Amniotic stem cell (primary cell): ENCODE results near the gene ZNF436.
"Not testable (repeated sequence)": the region's sequence is repeated elsewhere in the genome, so short reads cannot be mapped to it uniquely, and the experiment has no call there.

Experiments used
- DNase-seq: peaks from one replicate; lab custom pipeline; 2025; lab: John Stamatoyannopoulos, UW

The ZNF436 gene

DNA sequence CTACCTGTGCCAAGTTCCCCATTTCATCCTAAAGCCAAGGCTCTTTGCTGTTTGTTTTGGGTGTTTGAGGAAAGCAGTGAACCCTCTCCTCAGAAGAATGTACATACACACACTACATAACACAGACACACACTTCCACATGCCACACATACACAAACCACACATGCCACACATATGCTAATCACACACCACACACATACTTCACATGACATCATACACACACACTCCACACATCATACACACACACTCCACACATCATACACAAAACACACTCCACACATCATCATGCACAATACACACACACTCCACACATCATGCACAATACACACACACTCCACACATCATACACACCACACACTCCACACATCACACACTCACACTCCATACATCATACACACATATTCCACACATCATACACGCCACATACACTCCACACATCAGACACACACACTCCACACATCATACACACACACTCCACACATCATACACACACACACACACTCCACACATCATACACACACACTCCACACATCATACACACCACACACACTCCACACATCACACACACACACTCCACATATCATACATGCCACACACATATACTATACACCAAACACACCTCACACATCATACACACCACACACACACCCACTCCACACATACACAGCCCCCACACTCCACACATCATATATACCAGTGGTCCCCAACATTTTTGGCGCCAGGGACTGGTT lies 22.7 kb upstream of the ZNF436 start:
- no peak for DNase-seq

DNA sequence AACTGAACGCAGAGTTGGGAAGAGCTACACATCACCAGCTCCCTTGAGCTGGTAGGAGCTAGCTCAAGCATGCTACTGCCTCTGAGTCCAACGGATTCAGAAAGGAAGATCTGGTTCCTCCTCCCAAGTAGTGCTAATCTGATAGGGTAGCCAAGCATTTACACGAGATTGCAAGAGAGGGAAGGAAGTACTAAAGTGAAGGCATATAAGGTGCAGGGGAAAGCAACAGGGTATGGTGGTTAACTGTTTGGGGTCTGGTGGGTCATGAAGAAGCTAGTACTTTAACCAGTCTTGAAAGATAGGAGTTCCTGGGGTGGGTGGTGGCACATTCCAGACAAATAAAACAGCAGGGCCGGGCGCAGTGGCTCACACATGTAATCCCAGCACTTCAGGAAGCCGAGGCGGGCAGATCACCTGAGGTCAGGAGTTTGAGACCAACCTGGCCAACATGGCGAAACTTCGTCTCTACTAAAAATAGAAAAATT lies 20.2 kb upstream of the ZNF436 start:
- DNase-seq = no peak

DNA sequence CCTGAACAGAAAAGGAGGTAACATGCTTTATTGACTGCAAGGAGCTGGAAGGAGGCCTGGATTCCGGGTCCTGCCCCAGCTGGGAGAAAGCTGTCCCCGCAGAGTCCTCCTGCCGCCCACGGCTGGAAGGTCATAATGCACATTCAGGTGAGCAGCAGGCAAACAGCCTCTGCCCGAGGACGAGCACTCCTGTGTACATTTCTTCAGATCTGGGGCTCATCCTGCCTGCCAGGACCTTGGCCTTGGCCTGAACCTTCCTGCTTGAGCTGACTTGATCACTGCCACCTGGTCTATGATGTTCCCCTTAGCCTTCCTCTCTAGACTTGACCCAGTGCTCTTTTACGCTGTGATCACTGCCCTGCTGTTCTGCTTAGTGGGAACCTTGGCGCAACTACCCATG lies 17.9 kb upstream of the ZNF436 start:
- no peak for DNase-seq

DNA sequence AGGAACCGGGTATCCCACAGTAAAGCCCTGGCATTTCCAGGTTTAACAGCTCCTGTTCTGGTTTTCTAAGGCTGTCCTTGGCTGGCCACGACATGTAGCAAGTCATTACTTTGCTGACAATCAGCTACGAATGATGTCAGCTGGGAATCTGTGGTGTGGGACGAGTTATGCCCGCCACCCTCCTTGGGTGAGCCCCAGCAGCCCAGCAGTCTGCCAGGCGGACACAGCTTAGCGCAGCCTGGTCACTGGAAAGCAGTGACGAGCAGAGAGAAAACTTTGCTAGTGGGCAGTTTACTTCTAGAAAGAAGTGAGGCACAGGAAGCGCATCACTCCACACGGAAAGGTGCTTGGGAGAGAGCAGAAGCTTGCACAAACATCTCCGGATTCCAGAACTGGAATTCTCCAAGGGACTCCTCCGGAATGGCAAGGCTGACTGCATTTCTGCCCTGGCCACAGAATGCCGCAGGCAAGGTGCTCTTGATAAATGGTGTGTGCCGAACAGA lies 15.5 kb upstream of the ZNF436 start:
- no peak for DNase-seq

DNA sequence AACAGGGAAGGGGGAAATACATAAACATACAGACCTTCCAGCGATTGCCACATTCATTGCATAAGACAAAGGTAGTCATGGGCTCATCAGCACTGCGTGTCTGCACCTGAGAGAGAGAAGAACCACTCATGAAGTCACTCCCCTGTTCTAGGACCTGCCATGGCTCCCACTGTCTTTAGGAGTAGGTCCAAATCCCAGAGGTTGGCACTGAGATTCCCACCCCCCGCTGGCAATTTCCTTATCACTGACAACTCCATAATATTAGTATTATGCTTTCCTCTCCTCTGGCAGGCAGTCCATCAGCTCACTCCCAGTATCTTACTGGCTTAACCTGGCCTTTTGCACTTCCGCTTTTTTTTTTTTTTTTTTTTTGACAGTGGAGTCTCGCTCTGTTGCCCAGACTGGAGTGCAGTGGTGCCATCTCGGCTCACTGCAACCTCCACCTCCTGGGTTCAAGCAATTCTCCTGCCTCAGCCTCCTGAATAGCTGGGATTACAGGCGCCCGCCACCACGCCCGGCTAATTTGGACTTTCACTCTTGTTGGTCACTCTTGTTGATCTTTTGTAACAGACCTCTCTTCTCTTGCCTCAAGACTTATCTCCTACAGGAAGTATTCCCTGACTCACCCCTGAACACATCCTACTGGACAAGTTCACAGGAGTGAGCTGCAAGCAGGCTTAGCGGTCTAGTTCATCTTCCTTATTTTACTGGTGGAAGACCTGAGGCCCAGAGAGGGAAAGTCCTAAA lies 14.8 kb upstream of the ZNF436 start:
- no peak for DNase-seq

DNA sequence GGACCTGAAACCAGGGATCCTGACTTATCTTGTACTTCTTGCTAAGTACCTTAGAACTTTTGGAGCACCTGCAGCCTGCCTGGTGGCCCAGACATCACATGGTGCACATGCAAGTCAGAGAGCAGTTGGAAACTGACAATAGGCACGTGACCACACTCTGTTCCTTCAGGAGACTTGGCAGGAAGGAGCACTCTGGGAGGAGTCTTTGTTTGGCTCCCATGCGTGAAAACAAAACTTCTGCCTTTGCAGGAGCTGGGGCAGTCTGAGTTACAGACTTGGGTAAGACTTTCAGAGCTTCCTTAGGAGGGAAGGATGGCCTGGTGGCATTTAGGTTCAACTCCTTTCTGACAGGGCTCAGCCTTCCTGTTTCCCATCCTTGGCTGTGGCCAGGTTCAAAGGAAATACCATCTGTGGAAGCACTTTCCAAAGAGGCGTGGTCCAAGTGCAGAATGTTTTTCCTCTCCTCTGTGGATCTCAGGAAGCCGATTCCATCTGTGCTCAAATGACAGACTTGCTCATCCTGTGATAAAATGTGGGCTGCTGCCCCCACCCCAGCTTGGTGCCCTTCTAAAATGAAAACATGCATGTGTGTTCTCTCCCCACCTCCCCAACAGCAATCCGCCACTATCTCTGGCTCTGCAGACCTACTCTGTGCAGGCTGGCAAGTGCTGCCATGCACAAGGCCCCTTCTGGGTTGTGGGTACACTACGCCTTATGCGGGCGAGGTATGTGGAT lies 14.1 kb upstream of the ZNF436 start:
- DNase-seq = no peak

DNA sequence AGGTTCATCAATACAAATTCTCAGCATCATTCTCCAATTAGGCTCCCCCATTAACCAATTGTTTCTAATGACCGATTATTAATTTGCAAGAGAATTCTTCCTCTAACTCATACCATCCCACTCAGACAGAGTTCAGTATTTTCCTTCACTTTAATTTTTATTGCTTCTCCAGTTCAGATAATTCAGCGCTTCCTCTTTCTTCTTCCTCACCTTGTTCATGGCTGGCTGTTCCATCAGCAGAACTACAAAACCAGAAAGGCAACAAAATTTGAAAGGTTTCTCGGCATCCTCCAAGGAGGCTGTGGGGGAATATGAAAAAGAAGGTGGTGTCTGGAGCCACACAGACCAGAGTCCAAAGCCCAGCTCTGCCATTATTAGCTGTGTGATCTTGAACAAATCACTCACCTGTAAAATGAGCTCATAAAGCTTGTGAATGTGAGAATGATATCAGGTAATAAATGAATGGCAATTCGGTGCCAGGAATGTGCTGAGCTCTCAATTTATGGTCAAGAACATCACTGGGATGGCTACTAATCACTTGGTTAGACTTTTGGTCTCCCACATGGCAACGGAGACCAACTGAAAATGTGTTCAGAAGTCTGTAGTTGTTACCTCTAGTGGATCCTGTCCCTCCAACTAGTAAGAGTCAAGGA lies 11.7 kb upstream of the ZNF436 start:
- DNase-seq = no peak

DNA sequence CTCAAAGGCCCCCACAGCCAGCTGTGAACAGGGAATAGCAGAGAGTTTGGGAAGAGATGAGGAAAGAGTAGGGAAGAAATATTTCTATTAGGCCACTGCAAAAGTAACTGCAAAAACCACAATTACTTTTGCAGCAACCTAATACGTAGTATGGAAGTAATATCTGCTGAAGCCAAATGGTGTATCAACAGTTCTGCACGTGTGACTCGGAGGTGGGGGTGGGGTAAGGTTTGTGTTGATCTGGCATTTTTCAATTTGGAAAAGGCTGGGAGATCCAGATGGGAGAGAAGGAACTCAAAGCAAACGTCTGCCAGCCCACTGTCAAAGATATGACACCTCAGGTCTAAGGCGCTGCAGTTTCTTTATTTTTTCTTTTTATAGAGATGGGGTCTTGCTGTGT lies 11.1 kb upstream of the ZNF436 start:
- DNase-seq = no peak

DNA sequence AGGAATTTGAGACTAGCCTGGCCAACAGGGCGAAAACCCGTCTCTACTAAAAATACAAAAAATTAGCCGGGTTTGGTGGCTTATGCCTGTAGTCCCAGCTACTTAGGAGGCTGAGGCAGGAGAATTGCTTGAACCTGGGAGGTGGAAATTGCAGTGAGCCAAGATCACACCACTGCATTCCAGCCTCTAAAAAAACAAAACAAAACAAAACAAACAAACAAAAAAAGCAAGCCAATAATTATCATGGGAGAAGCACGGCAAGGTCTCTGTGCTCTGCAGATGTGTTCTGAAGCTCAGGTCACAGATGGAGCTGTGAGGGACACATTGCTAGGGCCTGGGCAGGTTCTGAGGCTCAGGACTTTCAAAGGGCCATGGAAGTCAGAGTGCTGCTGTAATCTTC lies 10.6 kb upstream of the ZNF436 start:
- DNase-seq = not testable (repeated sequence)

DNA sequence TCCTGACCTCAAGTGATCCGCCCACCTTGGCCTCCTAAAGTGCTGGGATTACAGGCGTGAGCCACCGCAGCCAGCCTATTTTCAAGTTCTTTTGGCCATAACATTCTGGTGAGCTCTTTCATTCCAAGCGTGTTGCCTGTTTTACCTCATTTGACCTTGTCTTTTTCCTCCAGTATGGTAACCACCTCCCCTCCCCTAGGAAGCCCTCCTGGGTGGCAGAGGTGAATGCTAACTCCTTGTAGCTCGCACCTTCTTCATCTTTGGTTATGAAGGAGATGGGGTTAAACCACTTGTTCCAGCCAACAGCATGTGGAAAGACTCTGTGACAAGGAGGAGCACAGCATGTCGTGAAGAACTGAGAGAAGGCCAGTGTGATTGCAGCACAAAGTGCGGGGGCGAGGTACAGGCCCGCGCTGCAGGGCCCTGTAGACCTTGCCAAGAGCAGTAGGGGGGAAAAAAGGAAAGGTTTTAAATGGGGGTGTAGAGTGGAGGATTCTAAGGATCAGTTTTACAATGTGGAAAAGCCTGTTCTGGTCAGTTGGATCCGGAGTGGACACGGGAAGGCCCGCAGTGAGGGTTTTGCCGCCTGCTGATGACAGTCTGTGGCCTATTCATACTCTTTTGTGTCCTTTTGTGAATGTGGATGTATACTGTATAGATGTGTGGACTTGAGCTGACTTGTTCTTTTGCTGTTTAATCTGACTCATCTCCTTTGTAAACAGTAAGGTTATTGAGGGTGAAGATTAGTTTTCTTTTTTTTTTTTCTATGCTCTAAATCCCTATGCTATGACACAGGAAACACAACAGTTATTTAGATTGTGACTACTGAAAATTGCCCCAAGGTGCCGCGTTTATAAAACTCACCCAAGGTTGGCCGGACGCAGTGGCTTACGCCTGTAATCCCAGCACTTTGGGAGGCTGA lies 7.5 kb upstream of the ZNF436 start:
- DNase-seq = peak; percentile 40

DNA sequence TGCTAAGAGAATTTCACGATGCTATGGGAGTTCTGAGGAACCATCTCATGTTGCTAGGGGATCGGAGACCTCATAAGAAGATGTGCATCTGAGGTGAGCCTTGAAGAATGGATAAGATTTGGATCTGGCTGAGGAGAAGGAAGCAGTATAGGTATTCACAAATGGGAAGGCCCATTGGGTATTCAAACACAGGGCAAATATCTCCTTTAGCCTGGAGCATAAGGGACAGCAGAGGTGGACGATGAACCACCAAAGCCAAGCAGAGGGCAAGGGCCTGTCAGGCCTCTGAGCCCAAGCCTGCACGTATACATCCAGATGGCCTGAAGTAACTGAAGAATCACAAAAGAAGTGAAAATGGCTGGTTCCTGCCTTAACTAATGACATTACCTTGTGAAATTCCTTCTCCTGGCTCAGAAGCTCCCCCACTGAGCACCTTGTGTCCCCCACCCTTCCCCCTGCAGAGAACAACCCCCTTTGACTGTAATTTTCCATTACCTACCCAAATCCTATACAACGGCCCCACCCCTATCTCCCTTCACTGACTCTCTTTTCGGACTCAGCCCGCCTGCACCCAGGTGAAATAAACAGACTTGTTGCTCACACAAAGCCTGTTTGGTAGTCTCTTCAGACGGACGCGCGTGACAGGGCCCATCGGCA lies 4.6 kb upstream of the ZNF436 start:
- not testable (repeated sequence) for DNase-seq

DNA sequence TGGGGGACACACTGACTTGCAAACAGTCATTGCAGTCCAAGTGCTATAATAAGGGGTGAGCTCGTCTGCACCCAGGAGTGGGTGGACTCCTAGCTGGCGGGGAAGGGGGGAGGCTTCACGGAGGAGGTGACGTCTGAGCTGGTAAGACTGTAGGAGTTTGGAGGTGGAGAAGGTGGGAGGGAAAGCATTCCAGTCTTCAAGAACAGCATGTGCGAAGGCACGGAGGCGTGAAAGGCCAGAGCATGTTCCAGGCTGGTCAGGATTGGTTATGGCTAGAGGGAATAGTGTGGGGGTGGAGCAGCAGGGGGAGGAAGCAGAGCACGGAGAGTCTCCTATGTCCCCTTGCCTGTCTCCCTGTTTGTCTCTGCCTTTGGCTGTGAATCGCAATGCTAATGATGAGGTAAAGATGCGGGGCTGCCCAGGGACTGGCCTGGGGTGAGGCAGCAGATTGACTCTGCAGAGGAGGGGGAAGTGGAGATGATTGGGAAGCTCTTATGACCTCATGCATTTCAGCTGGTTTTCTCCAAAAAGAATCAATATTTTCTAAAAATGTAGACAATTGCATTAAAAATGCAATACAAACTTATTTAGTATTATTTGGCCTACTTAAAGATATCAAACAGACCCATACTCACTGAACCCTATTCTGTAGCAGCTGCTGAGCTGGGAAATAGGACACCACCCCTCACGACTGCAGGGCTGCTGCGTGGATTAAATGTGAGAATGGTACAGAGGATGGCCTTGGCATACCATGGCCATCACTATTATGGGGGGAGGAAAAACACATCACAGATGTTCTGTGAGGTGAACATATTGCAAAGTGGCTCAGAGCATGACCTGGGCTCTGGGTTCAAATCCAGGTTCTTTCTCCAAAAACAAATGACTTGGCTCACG lies 2.6 kb upstream of the ZNF436 start:
- no peak for DNase-seq

DNA sequence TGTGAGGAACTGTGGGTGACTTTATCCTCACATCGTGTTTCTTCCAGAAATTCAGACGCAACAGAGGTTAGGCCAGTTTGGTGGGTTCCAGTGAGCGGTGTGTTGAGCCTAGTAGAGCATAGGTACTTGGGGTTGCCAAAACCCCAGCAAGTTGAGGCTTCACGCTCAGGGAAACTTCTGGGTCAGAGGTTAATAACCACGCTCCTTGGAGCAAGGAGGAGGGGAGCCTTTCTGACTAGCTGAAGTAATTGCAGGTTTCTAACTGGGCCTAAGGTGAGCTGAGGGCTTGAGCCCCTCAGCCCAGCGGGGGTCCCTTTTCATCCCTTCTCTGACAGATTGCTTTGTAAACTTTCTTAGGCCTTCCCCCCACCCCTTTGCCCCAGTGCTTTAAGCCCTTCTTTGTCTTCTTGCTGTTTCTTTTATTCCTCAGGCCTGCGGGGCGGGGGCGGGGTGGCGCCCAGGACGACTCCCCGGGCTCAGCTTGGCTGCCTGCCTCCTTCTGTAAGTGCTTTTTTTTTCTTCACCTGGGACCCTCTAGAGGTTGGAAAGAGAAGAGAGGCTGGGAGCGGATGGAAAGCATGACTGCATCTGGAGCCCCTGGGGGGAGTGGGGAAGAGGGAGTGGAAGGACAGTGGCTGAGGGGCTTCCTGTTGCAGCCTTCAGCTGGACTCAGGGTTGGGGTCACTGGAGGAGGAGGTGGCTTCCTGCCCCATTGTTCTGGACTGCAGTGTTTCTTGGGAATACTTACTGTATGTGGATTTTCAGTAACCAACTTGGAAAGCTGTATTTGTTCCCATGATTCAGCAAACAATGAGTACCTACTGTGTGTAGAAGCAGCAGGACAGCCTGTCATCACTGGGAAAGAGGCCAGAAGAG lies 1.3 kb upstream of the ZNF436 start:
- DNase-seq = no peak

DNA sequence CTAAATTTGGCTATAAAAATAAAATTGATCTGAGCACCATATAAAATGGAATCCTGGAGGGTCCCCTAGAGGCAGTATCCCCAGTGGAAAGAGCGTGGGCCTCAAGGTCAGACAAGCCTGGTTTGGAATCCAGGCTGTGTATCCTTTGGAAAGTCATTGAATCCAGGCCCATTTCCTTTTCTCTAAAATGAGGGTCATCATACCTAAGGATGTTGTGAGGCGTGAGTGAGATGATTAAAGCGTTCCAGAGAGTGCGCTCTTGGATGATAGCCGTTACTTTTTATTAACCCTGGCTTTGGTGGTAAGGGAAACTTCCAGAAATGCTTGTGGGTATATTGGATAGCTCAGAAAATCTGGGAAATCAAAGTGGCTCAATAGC lies 683 bp upstream of the ZNF436 start:
- no peak for DNase-seq

DNA sequence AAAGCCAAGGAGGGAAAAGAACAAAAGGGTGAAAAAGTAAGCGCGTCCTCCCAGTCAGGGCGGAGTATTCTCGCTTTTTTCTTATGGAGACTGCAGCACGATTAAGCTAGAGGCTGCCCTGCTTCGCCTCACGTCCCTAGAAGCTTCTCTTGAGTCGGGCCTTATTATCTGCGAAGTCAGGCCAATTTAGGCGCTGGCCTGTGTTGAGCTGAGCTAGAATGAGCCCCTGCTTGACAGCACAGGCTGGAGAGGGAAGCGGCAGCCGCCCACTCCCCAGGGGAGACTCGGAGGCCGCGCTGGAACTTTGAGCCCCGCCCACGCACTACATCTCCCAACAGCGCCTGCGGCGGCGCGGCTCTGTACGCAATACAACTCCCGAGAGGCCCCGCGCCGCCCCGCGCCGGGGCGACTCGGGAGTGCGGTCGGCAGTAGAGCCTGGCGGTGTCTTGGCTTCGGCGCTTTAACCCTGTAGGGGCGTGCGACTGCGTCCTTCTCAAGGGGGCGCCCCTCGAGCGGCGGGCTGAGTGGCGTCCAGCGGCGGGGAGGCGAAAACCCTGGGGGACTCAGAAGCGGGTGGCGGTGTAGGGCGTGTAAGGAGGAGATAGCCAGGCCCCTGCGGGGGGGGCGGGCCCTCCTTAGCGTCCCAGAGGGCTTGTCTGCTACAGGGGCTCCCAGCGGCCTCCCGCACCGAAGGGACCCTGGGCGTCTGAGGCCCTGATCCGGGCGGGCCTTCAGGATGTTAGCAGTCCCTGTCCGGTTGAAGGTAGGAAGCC lies 888 bp downstream of the ZNF436 start:
- peak; percentile 91 for DNase-seq

DNA sequence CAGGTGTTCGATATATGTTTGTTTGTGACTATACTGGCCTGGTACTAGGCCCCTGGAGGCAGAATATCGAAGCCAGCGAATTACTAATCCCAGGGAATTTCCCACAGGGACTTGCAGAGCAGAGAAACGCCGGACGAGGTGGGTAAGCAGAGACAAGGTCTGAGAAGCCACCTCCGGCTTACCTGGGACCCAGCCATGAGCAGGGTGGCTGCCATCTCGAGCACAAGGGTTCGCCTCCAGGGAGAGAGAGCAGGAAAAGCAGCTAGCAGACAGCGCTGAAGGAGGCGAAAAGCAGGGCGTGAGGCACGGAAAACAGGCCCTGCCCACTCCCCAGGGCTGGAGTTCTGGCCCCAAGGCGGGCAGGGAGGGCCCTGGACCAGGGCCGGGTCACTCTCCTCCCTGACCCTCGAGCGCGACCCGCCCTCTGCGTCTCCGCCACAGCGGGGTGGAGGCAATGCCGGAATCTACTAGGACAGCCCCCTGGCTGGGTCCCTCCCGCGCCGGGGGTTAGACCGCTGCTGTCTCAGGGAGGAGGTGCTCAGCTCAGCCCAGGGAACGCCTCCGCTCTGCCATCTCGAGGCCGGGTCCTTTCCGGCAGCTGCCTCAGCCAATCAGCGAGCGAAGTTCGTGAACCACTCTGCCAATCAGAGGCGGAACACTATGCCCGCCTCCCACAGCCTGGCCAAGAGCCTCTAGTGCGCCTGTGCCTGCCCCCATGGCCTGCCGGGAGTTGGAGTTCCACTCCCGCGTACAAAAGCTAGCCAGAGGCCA lies 1.7 kb downstream of the ZNF436 start:
- peak; percentile 98 for DNase-seq

DNA sequence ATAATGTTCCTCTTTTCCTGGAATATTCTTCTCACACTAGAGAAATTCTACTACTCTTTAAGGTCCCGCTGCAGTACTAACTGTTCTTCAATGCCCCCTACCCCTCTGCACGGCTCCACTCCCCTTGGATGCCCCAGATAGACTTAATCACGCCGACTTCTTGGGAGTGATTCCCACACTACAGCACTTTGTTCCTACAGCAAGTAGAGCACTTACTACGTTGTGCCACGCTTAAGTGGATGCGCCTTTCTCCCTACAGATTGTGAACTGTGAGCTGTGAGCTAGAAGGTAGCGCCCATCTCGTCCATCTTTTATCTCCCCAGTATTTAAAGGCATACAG lies 2.2 kb downstream of the ZNF436 start:
- no peak for DNase-seq
